Measurements from ENCODE around the gene MYO16. TPM values are rescaled to one million over a fixed set of nuclear protein-coding genes. Genes with fewer than 3 reads are reported as not detected.

The MYO16 gene
- total and polyA plus RNA-seq, 2 of the 4 experiments (the other 2 are of a cell fraction), result under 0.01 to 0.03 TPM

DNA sequence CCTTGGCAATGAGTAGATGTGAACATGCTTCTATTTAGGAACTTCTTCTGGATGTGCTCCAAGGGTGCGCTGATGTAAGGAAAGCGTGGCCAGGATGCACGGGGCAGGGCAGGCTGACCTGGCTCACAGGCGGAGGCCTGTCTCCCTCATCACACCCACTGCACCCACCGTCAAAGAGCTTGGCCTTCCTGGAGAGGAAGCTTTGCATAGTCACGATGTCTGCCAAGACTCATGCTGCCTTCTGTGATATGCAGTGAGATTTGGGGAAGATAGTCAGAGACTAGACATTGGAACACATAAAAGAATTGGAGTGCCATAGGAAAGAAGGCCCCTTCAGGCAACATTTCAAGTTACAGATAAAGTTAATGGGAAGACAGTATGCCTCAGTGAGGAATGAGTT is 82.0 kb downstream of the MYO16 start:
- H2AK9ac ChIP-seq (replicated peaks; ENCODE audit: low read depth, low read length, poor library complexity), result no peak overlapping the region
- no peak overlapping the region for H3K18ac ChIP-seq (ENCODE audit: low read depth, low read length)
- H2BK120ac ChIP-seq (ENCODE audit: low read depth, low read length), result no peak overlapping the region
- intact Hi-C loops (cut with micrococcal nuclease), result no loop called here
- no CpG with 5 or more reads among the region's 6 CpGs for WGBS, 2 experiments (ENCODE audit: extremely low coverage in 2 of 2, insufficient read length in 1 of 2)
- POLR2A ChIA-PET (ENCODE audit: unreplicated experiment), result no interaction called here
- no peak overlapping the region for H3K56ac ChIP-seq (ENCODE audit: extremely low read depth, insufficient read depth, low read length)
- H3K27me3 ChIP-seq (ENCODE audit: control insufficient read depth, insufficient read depth, low read length), result peaks cover 2% of the 10 kb centered on the region
- H4K20me1 ChIP-seq (ENCODE audit: insufficient read depth, low read length), result no peaks in the 10 kb centered on the region
- DNase-seq (no peak), ATAC-seq (ENCODE audit: low read depth) (no peak)
- H3K27ac ChIP-seq (ENCODE audit: insufficient read depth, low read length), result no peak overlapping the region
- dilution Hi-C loops (cut with HindIII; ENCODE audit: low sequenced_read_pairs, unreplicated experiment), result no loop called here
- no peak overlapping the region for H3K23ac ChIP-seq (ENCODE audit: low read depth, low read length)
- no peaks in the 10 kb centered on the region for H3K4me1 ChIP-seq (ENCODE audit: control insufficient read depth, insufficient read depth, low read length)
- H2AFZ ChIP-seq (replicated peaks; ENCODE audit: low read length, poor library complexity), result no peak overlapping the region
- H4K8ac ChIP-seq (ENCODE audit: low read depth in 2 of 2, low read length in 2 of 2), result no peak overlapping the region
- no peak overlapping the region for H2BK15ac ChIP-seq (ENCODE audit: low read depth, low read length)
- H3K36me3 ChIP-seq (ENCODE audit: control insufficient read depth, insufficient read depth, low read length), result no peaks in the 10 kb centered on the region
- H2BK5ac ChIP-seq (ENCODE audit: low read depth, low read length, poor library complexity, severe bottlenecking), result no peak overlapping the region
- no peak for TF ChIP-seq MAFK (IDR thresholded peaks at IDR 0.05; ENCODE audit: low read depth, low read length)
- no peak for TF ChIP-seq POLR2A (IDR thresholded peaks at IDR 0.05; ENCODE audit: low read depth, low read length)
- TF ChIP-seq RAD21 (IDR thresholded peaks at IDR 0.05; ENCODE audit: low read length), result no peak
- TF ChIP-seq RCOR1 (IDR thresholded peaks at IDR 0.05; ENCODE audit: insufficient replicate concordance, low read length), result no peak
- no peak for TF ChIP-seq CHD1 (IDR thresholded peaks at IDR 0.05; ENCODE audit: low read depth, low read length)
- no peak for TF ChIP-seq MAZ (IDR thresholded peaks at IDR 0.05; ENCODE audit: borderline replicate concordance, low read depth, low read length)
- TF ChIP-seq, protein P1, sequence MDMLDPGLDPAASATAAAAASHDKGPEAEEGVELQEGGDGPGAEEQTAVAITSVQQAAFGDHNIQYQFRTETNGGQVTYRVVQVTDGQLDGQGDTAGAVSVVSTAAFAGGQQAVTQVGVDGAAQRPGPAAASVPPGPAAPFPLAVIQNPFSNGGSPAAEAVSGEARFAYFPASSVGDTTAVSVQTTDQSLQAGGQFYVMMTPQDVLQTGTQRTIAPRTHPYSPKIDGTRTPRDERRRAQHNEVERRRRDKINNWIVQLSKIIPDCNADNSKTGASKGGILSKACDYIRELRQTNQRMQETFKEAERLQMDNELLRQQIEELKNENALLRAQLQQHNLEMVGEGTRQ (IDR thresholded peaks at IDR 0.05; ENCODE audit: low read depth, low read length), result no peak
- no peak for TF ChIP-seq MXI1 (IDR thresholded peaks at IDR 0.05; ENCODE audit: borderline replicate concordance, low read depth, low read length)
- no peak for TF ChIP-seq RFX5 (IDR thresholded peaks at IDR 0.05; ENCODE audit: low read depth, low read length)
- TF ChIP-seq BHLHE40 (IDR thresholded peaks at IDR 0.05; ENCODE audit: low read depth, low read length), result no peak
- no peak for TF ChIP-seq SMC3 (IDR thresholded peaks at IDR 0.05; ENCODE audit: low read depth, low read length)
- TF ChIP-seq, protein P2, sequence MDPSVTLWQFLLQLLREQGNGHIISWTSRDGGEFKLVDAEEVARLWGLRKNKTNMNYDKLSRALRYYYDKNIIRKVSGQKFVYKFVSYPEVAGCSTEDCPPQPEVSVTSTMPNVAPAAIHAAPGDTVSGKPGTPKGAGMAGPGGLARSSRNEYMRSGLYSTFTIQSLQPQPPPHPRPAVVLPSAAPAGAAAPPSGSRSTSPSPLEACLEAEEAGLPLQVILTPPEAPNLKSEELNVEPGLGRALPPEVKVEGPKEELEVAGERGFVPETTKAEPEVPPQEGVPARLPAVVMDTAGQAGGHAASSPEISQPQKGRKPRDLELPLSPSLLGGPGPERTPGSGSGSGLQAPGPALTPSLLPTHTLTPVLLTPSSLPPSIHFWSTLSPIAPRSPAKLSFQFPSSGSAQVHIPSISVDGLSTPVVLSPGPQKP (IDR thresholded peaks at IDR 0.05; ENCODE audit: borderline replicate concordance, low read depth, low read length), result no peak
- TF ChIP-seq, protein P3, sequence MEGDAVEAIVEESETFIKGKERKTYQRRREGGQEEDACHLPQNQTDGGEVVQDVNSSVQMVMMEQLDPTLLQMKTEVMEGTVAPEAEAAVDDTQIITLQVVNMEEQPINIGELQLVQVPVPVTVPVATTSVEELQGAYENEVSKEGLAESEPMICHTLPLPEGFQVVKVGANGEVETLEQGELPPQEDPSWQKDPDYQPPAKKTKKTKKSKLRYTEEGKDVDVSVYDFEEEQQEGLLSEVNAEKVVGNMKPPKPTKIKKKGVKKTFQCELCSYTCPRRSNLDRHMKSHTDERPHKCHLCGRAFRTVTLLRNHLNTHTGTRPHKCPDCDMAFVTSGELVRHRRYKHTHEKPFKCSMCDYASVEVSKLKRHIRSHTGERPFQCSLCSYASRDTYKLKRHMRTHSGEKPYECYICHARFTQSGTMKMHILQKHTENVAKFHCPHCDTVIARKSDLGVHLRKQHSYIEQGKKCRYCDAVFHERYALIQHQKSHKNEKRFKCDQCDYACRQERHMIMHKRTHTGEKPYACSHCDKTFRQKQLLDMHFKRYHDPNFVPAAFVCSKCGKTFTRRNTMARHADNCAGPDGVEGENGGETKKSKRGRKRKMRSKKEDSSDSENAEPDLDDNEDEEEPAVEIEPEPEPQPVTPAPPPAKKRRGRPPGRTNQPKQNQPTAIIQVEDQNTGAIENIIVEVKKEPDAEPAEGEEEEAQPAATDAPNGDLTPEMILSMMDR (conservative IDR thresholded peaks at IDR 0.05; ENCODE audit: low read depth, low read length), result no peak
- no peak overlapping the region for H3K4me3 ChIP-seq (ENCODE audit: insufficient read depth, low read depth, low read length)
- H4K91ac ChIP-seq (ENCODE audit: insufficient read depth, low read depth, low read length), result no peak overlapping the region
- H4K5ac ChIP-seq (ENCODE audit: low read depth, low read length), result no peak overlapping the region
- H2AK5ac ChIP-seq (ENCODE audit: low read depth, low read length), result no peak overlapping the region
- CTCF ChIA-PET, result no interaction called here
- peaks cover 2% of the 10 kb centered on the region; the same call in 1 of the 2 replicates for H3K9me3 ChIP-seq (ENCODE audit: control insufficient read depth, insufficient read depth, low read length)
- H3K4ac ChIP-seq (ENCODE audit: low read depth, low read length), result no peak overlapping the region
- no peak overlapping the region for H2BK20ac ChIP-seq (ENCODE audit: low read depth, low read length)
- no TSS peak for BruUV-seq (replicated peaks)
- H3K4me2 ChIP-seq (ENCODE audit: low read depth, low read length), result no peak overlapping the region
- no peaks in the 10 kb centered on the region for H3K79me1 ChIP-seq (ENCODE audit: low read depth in 1 of 2, low read length in 2 of 2)
- H3K14ac ChIP-seq (replicated peaks; ENCODE audit: low read depth, low read length), result no peak overlapping the region
- H3K9me1 ChIP-seq (ENCODE audit: insufficient read depth, low read length), result no peaks in the 10 kb centered on the region
- no peak overlapping the region for H3K9ac ChIP-seq (ENCODE audit: low read depth, low read length)
- in situ Hi-C loops (cut with MboI; ENCODE audit: low sequenced_read_pairs), result no loop called here
